Right lobe of liver (tissue), 4 donors: ENCODE data around the gene HOXB3.

Experiments used
- POLR2A ChIP-seq: fragments of 450-650 bp; IDR thresholded peaks from one replicate; pipeline ENCODE4 v1.6.1; 2017; ENCODE audit warnings: antibody characterized with exemption, mild to moderate bottlenecking
- TF ChIP-seq, protein P1 (sequence below), 4 donors: fragments of 200-600 bp in 3 of 4; fragments of 450-650 bp in 1 of 4; IDR thresholded peaks; one replicate each; pipeline versions ENCODE4 v1.5.1 to v1.8.0; 2016 to 2022; ENCODE audit warnings: antibody characterized with exemption in 4 of 4, mild to moderate bottlenecking in 2 of 4
- donor health status: DM: no; HTN: no; CAD: no.
- donor health status: DM: no; HTN: no; CAD: no.
- donor health status: DM: no; HTN: yes; CAD: no.

DNA sequence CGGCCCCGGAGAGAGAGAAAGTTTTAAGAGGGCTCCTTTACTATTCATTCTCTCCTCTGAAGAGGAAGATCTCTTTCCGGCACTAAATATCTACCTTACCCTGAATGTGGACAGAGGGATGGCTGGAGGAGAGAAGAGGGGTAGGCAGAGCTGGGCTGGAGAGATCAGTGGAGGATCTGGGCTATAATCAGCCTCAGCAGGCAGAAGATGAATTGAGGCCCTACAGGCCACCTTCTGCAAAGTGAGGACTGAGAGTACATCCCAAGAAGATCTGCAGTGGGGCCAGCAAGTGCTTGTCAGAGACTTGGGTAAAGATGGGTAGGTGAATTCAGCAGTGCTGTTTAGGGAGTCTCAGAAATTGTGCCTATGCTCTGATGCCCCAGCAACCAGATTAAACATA, 52.7 kb downstream of the HOXB3 start:
- TF ChIP-seq POLR2A, result no peak
- TF ChIP-seq, protein P1, sequence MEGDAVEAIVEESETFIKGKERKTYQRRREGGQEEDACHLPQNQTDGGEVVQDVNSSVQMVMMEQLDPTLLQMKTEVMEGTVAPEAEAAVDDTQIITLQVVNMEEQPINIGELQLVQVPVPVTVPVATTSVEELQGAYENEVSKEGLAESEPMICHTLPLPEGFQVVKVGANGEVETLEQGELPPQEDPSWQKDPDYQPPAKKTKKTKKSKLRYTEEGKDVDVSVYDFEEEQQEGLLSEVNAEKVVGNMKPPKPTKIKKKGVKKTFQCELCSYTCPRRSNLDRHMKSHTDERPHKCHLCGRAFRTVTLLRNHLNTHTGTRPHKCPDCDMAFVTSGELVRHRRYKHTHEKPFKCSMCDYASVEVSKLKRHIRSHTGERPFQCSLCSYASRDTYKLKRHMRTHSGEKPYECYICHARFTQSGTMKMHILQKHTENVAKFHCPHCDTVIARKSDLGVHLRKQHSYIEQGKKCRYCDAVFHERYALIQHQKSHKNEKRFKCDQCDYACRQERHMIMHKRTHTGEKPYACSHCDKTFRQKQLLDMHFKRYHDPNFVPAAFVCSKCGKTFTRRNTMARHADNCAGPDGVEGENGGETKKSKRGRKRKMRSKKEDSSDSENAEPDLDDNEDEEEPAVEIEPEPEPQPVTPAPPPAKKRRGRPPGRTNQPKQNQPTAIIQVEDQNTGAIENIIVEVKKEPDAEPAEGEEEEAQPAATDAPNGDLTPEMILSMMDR (IDR thresholded peaks at IDR 0.05), result no peak
